ENCODE results near the gene GNA14.

The GNA14 gene

GRCh38 chr9:77427256-77427927, 220.7 kb downstream of the GNA14 start:
- TF ChIP-seq GATA2 (IDR thresholded peaks at IDR 0.05; ENCODE audit: low read depth, low read length) (no peak), GATA3 (IDR thresholded peaks at IDR 0.05; ENCODE audit: low read depth, low read length) (no peak)

GRCh38 chr9:77426712-77427111, 221.4 kb downstream of the GNA14 start:
- TF ChIP-seq GATA3 (IDR thresholded peaks at IDR 0.05; ENCODE audit: low read depth, low read length) (no peak), GATA2 (IDR thresholded peaks at IDR 0.05; ENCODE audit: low read depth, low read length) (no peak)

GRCh38 chr9:77424993-77425392, 223.1 kb downstream of the GNA14 start:
- TF ChIP-seq GATA3 (IDR thresholded peaks at IDR 0.05; ENCODE audit: low read depth, low read length) (no peak), GATA2 (IDR thresholded peaks at IDR 0.05; ENCODE audit: low read depth, low read length) (no peak)

GRCh38 chr9:77423841-77424240, 224.3 kb downstream of the GNA14 start:
- TF ChIP-seq GATA3 (IDR thresholded peaks at IDR 0.05; ENCODE audit: low read depth, low read length) (no peak), GATA2 (IDR thresholded peaks at IDR 0.05; ENCODE audit: low read depth, low read length) (no peak)

- TF ChIP-seq GATA2 (IDR thresholded peaks at IDR 0.05; ENCODE audit: low read depth, low read length) (no peak), GATA3 (IDR thresholded peaks at IDR 0.05; ENCODE audit: low read depth, low read length) (no peak)
Observed at GRCh38 chr9:77422969-77423368, 225.2 kb downstream of the GNA14 start.

- TF ChIP-seq GATA2 (IDR thresholded peaks at IDR 0.05; ENCODE audit: low read depth, low read length) (no peak), GATA3 (IDR thresholded peaks at IDR 0.05; ENCODE audit: low read depth, low read length) (no peak)
Observed at GRCh38 chr9:77421506-77422265, 226.4 kb downstream of the GNA14 start.

- no peak for TF ChIP-seq GATA3 (IDR thresholded peaks at IDR 0.05; ENCODE audit: low read depth, low read length)
- no peak for TF ChIP-seq GATA2 (IDR thresholded peaks at IDR 0.05; ENCODE audit: low read depth, low read length)
Observed at GRCh38 chr9:77420641-77421040, 227.5 kb downstream of the GNA14 start.

- no peak for TF ChIP-seq GATA3 (IDR thresholded peaks at IDR 0.05; ENCODE audit: low read depth, low read length)
- no peak for TF ChIP-seq GATA2 (IDR thresholded peaks at IDR 0.05; ENCODE audit: low read depth, low read length)
Observed at GRCh38 chr9:77418226-77418625, 229.9 kb downstream of the GNA14 start.

GRCh38 chr9:77417566-77417965, 230.6 kb downstream of the GNA14 start:
- TF ChIP-seq GATA3 (IDR thresholded peaks at IDR 0.05; ENCODE audit: low read depth, low read length) = no peak
- TF ChIP-seq GATA2 (IDR thresholded peaks at IDR 0.05; ENCODE audit: low read depth, low read length) = no peak

GRCh38 chr9:77403239-77403638, 244.9 kb downstream of the GNA14 start:
- TF ChIP-seq GATA2 (IDR thresholded peaks at IDR 0.05; ENCODE audit: low read depth, low read length) = no peak
- no peak for TF ChIP-seq GATA3 (IDR thresholded peaks at IDR 0.05; ENCODE audit: low read depth, low read length)

- no peak for TF ChIP-seq GATA3 (IDR thresholded peaks at IDR 0.05; ENCODE audit: low read depth, low read length)
- no peak for TF ChIP-seq GATA2 (IDR thresholded peaks at IDR 0.05; ENCODE audit: low read depth, low read length)
Observed at GRCh38 chr9:77402286-77402685, 245.8 kb downstream of the GNA14 start.

GRCh38 chr9:77399964-77400363, 248.2 kb downstream of the GNA14 start:
- no peak for TF ChIP-seq GATA2 (IDR thresholded peaks at IDR 0.05; ENCODE audit: low read depth, low read length)
- no peak for TF ChIP-seq GATA3 (IDR thresholded peaks at IDR 0.05; ENCODE audit: low read depth, low read length)

GRCh38 chr9:77392328-77392727, 255.8 kb downstream of the GNA14 start:
- TF ChIP-seq GATA3 (IDR thresholded peaks at IDR 0.05; ENCODE audit: low read depth, low read length) = no peak
- no peak for TF ChIP-seq GATA2 (IDR thresholded peaks at IDR 0.05; ENCODE audit: low read depth, low read length)

- TF ChIP-seq GATA3 (IDR thresholded peaks at IDR 0.05; ENCODE audit: low read depth, low read length) (no peak), GATA2 (IDR thresholded peaks at IDR 0.05; ENCODE audit: low read depth, low read length) (no peak)
Observed at GRCh38 chr9:77391834-77392233, 256.3 kb downstream of the GNA14 start.

- no peak for TF ChIP-seq GATA3 (IDR thresholded peaks at IDR 0.05; ENCODE audit: low read depth, low read length)
- no peak for TF ChIP-seq GATA2 (IDR thresholded peaks at IDR 0.05; ENCODE audit: low read depth, low read length)
Observed at GRCh38 chr9:77386187-77386586, 261.9 kb downstream of the GNA14 start.

Data from SH-SY5Y (cell line).